ENCODE data around the gene SEMA3G. TPM values are rescaled to one million over a fixed set of nuclear protein-coding genes. Genes with fewer than 3 reads are reported as not detected.
A peak's percentile ranks its signal among the peaks of the same experiment; 100 is the strongest.

Gene SEMA3G
- total RNA-seq, 2 experiments from 2014 or later, result not detected

GRCh38 chr3:52388933-52389332 lies 56.0 kb downstream of the SEMA3G start:
- no peak for DNase-seq
- ATAC-seq, result no peak
- H3K9me3 Mint-ChIP-seq, result no peaks in the 10 kb centered on the region
- H3K36me3 Mint-ChIP-seq (ENCODE audit: low read depth), result peaks cover 7% of the 10 kb centered on the region
- ChIA-PET POLR2A (interaction anchor here (0.7 kb wide), 2 partner anchors 19 to 27 kb away, joined by 4 read pairs; no protein-coding TSS in a partner anchor), CTCF (interaction anchor here (1.0 to 1.2 kb wide), 2 partner anchors 23 to 58 kb away, joined by 3 read pairs; no protein-coding TSS in a partner anchor)
- H3K27me3 Mint-ChIP-seq, result no peaks in the 10 kb centered on the region
- H3K27ac Mint-ChIP-seq, result no peak overlapping the region
- no peak overlapping the region for H3K4me3 Mint-ChIP-seq
- no peak for TF ChIP-seq CTCF (IDR thresholded peaks at IDR 0.05)
- no peaks in the 10 kb centered on the region for H3K4me1 Mint-ChIP-seq (ENCODE audit: low read depth)
- intact Hi-C loops (cut with micrococcal nuclease), result no loop called here

DNA sequence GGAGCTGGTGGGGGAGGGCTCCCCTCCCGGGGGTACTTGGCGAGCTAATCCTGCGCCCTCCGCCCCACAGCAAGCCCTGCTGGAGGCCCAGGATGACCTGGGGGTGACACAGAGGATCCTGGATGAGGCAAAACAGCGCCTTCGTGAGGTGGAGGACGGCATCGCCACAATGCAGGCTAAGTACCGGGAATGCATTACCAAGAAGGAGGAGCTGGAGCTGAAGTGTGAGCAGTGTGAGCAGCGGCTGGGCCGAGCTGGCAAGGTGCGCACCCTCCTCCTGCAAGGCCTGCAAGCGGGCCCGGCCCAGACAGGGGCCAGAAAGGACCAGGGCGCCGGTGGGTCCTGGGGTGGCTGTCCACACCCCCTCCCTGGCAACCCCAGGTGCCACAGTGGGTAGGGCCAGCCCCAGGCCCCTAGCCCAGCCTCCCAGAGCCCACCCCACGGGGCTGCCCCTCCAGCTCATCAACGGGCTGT lies 56.5 kb downstream of the SEMA3G start:
- Mint-ChIP-seq H3K36me3 (ENCODE audit: low read depth) (peaks cover 7% of the 10 kb centered on the region), H3K27me3 (no peaks in the 10 kb centered on the region), H3K4me1 (ENCODE audit: low read depth) (no peaks in the 10 kb centered on the region), H3K4me3 (no peak overlapping the region), H3K27ac (no peak overlapping the region), H3K9me3 (no peaks in the 10 kb centered on the region)
- peak; percentile 17 for TF ChIP-seq CTCF (IDR thresholded peaks at IDR 0.05)
- POLR2A ChIA-PET, result interaction anchor here (1.6 to 2.0 kb wide), 2 partner anchors 18 kb away, joined by 4 to 5 read pairs; no protein-coding TSS in a partner anchor
- no peak for ATAC-seq
- CTCF ChIA-PET, result interaction anchor here (1.0 to 1.2 kb wide), 2 partner anchors 24 to 58 kb away, joined by 3 read pairs; no protein-coding TSS in a partner anchor
- no peak for DNase-seq
- intact Hi-C loops (cut with micrococcal nuclease), result no loop called here

DNA sequence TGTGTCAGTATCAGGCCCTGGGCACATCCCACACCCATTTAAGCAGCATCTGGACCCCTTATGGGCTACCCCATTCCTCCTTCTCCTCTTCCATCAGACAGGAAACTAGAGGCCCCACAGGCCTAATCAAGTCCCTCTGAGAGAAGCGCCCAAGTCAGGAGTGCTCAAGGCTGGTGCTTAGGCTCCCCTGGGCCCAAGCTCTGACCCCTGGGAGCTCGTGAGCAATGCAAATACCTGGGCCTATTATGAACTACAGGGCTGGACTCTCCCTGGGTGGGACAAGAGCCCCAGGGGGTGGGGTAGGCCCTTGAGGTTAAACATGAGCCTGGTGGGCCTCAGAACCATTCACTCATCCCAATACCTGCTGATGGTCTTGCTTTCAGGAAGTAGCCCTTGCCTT lies 57.4 kb downstream of the SEMA3G start:
- DNase-seq, result no peak
- no peak overlapping the region for H3K27ac Mint-ChIP-seq
- CTCF ChIA-PET, result interaction anchor here (0.9 to 1.3 kb wide), 2 partner anchors 15 to 48 kb away, joined by 3 to 4 read pairs; no protein-coding TSS in a partner anchor

DNA sequence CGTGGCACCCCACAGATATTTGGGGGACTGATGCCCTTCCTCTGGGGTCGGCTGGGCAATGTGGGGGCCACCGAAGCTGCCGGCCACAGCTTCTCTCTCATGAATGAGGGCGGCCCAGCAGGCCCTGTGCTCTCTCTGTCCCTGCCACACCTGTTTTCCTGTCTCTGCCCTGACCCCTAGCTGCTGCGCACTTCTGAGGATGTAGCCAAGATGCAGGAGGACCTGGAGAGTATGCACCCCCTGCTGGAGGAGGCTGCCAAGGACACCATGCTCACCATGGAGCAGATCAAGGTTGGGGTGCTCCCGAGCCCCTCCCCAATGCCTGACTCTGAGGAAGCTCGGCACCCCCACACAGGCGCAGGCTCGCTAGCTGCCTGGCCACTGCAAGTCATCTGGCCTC lies 59.7 kb downstream of the SEMA3G start:
- Mint-ChIP-seq H3K4me1 (ENCODE audit: low read depth) (no peaks in the 10 kb centered on the region), H3K27me3 (no peaks in the 10 kb centered on the region), H3K36me3 (ENCODE audit: low read depth) (no peaks in the 10 kb centered on the region), H3K4me3 (no peak overlapping the region), H3K27ac (no peak overlapping the region), H3K9me3 (no peaks in the 10 kb centered on the region)
- CTCF ChIA-PET, result interaction anchor here (0.8 to 2.7 kb wide), 13 partner anchors 11 to 199 kb away, joined by 3 to 14 read pairs (median 3); no protein-coding TSS in a partner anchor
- POLR2A ChIA-PET, result interaction anchor here (0.5 to 1.3 kb wide), 3 partner anchors 11 to 16 kb away, joined by 3 to 6 read pairs (median 3); no protein-coding TSS in a partner anchor
- intact Hi-C loops (cut with micrococcal nuclease), result no loop called here
- DNase-seq (peak; percentile 59), ATAC-seq (peak; percentile 81)
- no peak for TF ChIP-seq CTCF (IDR thresholded peaks at IDR 0.05)

More for the DNA sequence above, 57.4 kb downstream of the SEMA3G start:
- H3K36me3 Mint-ChIP-seq (ENCODE audit: low read depth), result peaks cover 3% of the 10 kb centered on the region
- H3K4me3 Mint-ChIP-seq, result no peak overlapping the region
- ATAC-seq, result no peak
- no peak for TF ChIP-seq CTCF (IDR thresholded peaks at IDR 0.05)
- no peaks in the 10 kb centered on the region for H3K9me3 Mint-ChIP-seq
- no peaks in the 10 kb centered on the region for H3K27me3 Mint-ChIP-seq
- H3K4me1 Mint-ChIP-seq (ENCODE audit: low read depth), result no peaks in the 10 kb centered on the region
- POLR2A ChIA-PET, result interaction anchor here (1.6 to 2.0 kb wide), 2 partner anchors 17 to 19 kb away, joined by 4 to 5 read pairs; no protein-coding TSS in a partner anchor
- intact Hi-C loops (cut with micrococcal nuclease), result no loop called here

Measured in activated CD8-positive, alpha-beta T cell treated with anti-CD3 and anti-CD28 coated beads for 36 hours (primary cell).